Measurements from ENCODE around the gene SSUH2. TPM values are rescaled to one million over a fixed set of nuclear protein-coding genes. Genes with fewer than 3 reads are reported as not detected.
A peak's percentile ranks its signal among the peaks of the same experiment; 100 is the strongest.

SSUH2 gene
- total and polyA plus RNA-seq, 2 of the 13 experiments (the other 11 are each of a cell fraction or from before 2014, with no cell fraction given): 38.1 to 136 TPM

DNA sequence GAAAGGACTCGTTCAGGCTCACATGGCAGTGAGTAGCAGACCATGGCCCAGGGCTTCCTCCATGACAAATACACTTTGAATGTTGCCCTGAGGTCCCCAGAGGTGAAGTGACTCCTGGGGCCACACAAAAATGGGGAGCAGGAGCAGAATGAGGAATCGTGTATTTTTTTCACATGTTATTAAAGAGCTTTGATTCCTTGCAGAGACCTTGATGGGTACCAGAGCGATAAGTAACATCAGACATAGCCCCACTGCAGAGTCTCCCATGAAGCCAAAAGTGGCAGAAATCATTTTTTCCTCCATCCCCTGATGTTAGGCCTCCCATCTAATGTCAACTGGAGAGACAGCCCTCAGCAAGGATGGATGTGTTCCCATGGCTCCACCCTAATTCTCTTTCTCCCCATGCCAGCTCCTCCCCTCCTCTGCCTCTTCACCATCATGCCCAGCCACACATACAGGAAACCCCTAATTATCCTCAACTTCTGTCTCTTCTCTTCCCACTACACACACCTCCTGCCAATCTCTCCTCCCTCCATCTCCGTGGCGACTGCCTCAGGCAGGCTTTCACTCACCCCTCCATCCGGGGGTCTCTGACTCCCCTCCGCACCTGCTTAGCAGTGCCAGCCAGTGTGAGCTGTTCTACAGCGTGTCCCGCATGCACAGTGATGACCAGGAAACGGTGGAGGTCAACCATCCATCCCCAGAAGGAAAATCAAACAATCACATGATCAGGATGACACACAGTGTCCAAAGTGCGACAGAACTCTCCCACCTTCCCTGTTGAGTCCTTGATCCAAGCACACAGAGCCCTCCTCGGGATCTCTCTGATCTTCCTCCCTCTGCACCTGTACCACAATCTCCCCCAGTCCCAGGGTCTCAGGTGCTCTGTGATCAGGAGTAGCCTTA, 7.1 kb upstream of the SSUH2 start (continued):
- TF ChIP-seq, protein P1, sequence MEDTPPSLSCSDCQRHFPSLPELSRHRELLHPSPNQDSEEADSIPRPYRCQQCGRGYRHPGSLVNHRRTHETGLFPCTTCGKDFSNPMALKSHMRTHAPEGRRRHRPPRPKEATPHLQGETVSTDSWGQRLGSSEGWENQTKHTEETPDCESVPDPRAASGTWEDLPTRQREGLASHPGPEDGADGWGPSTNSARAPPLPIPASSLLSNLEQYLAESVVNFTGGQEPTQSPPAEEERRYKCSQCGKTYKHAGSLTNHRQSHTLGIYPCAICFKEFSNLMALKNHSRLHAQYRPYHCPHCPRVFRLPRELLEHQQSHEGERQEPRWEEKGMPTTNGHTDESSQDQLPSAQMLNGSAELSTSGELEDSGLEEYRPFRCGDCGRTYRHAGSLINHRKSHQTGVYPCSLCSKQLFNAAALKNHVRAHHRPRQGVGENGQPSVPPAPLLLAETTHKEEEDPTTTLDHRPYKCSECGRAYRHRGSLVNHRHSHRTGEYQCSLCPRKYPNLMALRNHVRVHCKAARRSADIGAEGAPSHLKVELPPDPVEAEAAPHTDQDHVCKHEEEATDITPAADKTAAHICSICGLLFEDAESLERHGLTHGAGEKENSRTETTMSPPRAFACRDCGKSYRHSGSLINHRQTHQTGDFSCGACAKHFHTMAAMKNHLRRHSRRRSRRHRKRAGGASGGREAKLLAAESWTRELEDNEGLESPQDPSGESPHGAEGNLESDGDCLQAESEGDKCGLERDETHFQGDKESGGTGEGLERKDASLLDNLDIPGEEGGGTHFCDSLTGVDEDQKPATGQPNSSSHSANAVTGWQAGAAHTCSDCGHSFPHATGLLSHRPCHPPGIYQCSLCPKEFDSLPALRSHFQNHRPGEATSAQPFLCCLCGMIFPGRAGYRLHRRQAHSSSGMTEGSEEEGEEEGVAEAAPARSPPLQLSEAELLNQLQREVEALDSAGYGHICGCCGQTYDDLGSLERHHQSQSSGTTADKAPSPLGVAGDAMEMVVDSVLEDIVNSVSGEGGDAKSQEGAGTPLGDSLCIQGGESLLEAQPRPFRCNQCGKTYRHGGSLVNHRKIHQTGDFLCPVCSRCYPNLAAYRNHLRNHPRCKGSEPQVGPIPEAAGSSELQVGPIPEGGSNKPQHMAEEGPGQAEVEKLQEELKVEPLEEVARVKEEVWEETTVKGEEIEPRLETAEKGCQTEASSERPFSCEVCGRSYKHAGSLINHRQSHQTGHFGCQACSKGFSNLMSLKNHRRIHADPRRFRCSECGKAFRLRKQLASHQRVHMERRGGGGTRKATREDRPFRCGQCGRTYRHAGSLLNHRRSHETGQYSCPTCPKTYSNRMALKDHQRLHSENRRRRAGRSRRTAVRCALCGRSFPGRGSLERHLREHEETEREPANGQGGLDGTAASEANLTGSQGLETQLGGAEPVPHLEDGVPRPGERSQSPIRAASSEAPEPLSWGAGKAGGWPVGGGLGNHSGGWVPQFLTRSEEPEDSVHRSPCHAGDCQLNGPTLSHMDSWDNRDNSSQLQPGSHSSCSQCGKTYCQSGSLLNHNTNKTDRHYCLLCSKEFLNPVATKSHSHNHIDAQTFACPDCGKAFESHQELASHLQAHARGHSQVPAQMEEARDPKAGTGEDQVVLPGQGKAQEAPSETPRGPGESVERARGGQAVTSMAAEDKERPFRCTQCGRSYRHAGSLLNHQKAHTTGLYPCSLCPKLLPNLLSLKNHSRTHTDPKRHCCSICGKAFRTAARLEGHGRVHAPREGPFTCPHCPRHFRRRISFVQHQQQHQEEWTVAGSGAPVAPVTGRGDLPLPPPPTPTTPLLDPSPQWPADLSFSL (CRISPR knock-in tag; IDR thresholded peaks at IDR 0.05): no peak
- TF ChIP-seq MAFK (conservative IDR thresholded peaks at IDR 0.05 in 1 of 2, IDR thresholded peaks at IDR 0.05 in 1 of 2; ENCODE audit: low read length in 2 of 2) (no peak), ZNF180 (CRISPR knock-in tag; IDR thresholded peaks at IDR 0.05; ENCODE audit: borderline replicate concordance, low read depth) (no peak), STAG1 (CRISPR knock-in tag; IDR thresholded peaks at IDR 0.05) (no peak), ZNF777 (CRISPR knock-in tag; IDR thresholded peaks at IDR 0.05) (no peak), SRSF4 (IDR thresholded peaks at IDR 0.05; ENCODE audit: low read depth, low read length, poor library complexity, severe bottlenecking) (no peak), ZFP37 (CRISPR knock-in tag; IDR thresholded peaks at IDR 0.05; ENCODE audit: borderline replicate concordance) (0 out of 2 replicates have a peak, but pooled peaks have one; percentile 69), ZNF451 (CRISPR knock-in tag; IDR thresholded peaks at IDR 0.05) (no peak; the same call in 1 of the 2 replicates), KAT8 (CRISPR knock-in tag; IDR thresholded peaks at IDR 0.05) (peak; percentile 74), ISX (CRISPR knock-in tag; conservative IDR thresholded peaks at IDR 0.05) (no peak), ZNF615 (CRISPR knock-in tag; IDR thresholded peaks at IDR 0.05; ENCODE audit: borderline replicate concordance) (no peak), CREB1 (IDR thresholded peaks at IDR 0.05) (peak; percentile 74), CREB1 (CRISPR knock-in tag; IDR thresholded peaks at IDR 0.05) (peak; percentile 72), KLF12 (CRISPR knock-in tag; IDR thresholded peaks at IDR 0.05; ENCODE audit: borderline replicate concordance) (no peak)
- TF ChIP-seq, protein P2, sequence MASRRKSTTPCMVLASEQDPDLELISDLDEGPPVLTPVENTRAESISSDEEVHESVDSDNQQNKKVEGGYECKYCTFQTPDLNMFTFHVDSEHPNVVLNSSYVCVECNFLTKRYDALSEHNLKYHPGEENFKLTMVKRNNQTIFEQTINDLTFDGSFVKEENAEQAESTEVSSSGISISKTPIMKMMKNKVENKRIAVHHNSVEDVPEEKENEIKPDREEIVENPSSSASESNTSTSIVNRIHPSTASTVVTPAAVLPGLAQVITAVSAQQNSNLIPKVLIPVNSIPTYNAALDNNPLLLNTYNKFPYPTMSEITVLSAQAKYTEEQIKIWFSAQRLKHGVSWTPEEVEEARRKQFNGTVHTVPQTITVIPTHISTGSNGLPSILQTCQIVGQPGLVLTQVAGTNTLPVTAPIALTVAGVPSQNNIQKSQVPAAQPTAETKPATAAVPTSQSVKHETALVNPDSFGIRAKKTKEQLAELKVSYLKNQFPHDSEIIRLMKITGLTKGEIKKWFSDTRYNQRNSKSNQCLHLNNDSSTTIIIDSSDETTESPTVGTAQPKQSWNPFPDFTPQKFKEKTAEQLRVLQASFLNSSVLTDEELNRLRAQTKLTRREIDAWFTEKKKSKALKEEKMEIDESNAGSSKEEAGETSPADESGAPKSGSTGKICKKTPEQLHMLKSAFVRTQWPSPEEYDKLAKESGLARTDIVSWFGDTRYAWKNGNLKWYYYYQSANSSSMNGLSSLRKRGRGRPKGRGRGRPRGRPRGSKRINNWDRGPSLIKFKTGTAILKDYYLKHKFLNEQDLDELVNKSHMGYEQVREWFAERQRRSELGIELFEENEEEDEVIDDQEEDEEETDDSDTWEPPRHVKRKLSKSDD (CRISPR knock-in tag; IDR thresholded peaks at IDR 0.05; ENCODE audit: low read depth): 0 out of 2 replicates have a peak, but pooled peaks have one; percentile 33
- TF ChIP-seq, protein P3, sequence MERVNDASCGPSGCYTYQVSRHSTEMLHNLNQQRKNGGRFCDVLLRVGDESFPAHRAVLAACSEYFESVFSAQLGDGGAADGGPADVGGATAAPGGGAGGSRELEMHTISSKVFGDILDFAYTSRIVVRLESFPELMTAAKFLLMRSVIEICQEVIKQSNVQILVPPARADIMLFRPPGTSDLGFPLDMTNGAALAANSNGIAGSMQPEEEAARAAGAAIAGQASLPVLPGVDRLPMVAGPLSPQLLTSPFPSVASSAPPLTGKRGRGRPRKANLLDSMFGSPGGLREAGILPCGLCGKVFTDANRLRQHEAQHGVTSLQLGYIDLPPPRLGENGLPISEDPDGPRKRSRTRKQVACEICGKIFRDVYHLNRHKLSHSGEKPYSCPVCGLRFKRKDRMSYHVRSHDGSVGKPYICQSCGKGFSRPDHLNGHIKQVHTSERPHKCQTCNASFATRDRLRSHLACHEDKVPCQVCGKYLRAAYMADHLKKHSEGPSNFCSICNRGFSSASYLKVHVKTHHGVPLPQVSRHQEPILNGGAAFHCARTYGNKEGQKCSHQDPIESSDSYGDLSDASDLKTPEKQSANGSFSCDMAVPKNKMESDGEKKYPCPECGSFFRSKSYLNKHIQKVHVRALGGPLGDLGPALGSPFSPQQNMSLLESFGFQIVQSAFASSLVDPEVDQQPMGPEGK (CRISPR knock-in tag; IDR thresholded peaks at IDR 0.05): peak; percentile 71

All from HepG2 (cell line).